ENCODE results near the gene OR9A2. TPM values are rescaled to one million over a fixed set of nuclear protein-coding genes. Genes with fewer than 3 reads are reported as not detected.

OR9A2 gene
- total RNA-seq, 2 donors from 2014 or later: not detected

DNA sequence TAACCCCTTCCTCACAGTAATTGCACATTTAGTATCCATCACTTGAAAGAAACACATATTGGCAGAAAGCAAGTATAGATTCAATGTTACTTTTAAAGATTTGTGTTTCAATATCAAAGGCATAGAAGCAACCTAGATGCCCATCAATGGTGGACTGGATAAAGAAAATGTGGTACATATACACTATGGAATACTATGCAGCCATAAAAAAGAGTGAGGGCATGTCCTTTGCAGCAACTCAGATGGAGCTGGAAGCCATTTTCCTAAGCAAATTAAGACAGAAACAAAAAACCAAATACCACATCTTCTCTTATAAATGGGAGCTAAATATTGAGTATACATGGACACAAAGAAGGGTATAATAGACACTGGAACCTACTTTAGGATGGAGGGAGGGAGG, 28.8 kb upstream of the OR9A2 start:
- H3K27ac ChIP-seq (ENCODE audit: low read depth, low read length): no peak overlapping the region
- H3K9ac ChIP-seq (ENCODE audit: extremely low read depth, low read length, poor library complexity, severe bottlenecking): no peak overlapping the region
- no peaks in the 10 kb centered on the region for H3K9me3 ChIP-seq (ENCODE audit: control insufficient read depth, low read length)
- TF ChIP-seq CTCF (conservative IDR thresholded peaks at IDR 0.05): no peak
- Mint-ChIP-seq H3K4me1 (peaks cover 7% of the 10 kb centered on the region), H3K4me3 (no peak overlapping the region), H3K27me3 (ENCODE audit: insufficient read depth) (peaks cover 22% of the 10 kb centered on the region), H3K36me3 (ENCODE audit: low read depth) (no peaks in the 10 kb centered on the region), H3K9me3 (no peaks in the 10 kb centered on the region), H3K27ac (no peak overlapping the region)
- no peak overlapping the region for H3K4me3 ChIP-seq (ENCODE audit: low read length)
- DNase-seq: no peak
- H3K4me1 ChIP-seq (ENCODE audit: control insufficient read depth, insufficient read depth, low read length): no peaks in the 10 kb centered on the region
- peaks cover 10% of the 10 kb centered on the region for H3K27me3 ChIP-seq (ENCODE audit: control insufficient read depth, insufficient read depth, low read length, poor library complexity, severe bottlenecking)
- no peaks in the 10 kb centered on the region for H3K36me3 ChIP-seq (ENCODE audit: control insufficient read depth, insufficient read depth, low read length)

- Histone ChIP-seq H3K9me3 (ENCODE audit: control insufficient read depth, low read length) (no peaks in the 10 kb centered on the region), H3K27me3 (ENCODE audit: control insufficient read depth, insufficient read depth, low read length, poor library complexity, severe bottlenecking) (peaks cover 14% of the 10 kb centered on the region), H3K4me1 (ENCODE audit: control insufficient read depth, insufficient read depth, low read length) (no peaks in the 10 kb centered on the region), H3K27ac (ENCODE audit: low read depth, low read length) (no peak overlapping the region), H3K4me3 (ENCODE audit: low read length) (no peak overlapping the region), H3K9ac (ENCODE audit: extremely low read depth, low read length, poor library complexity, severe bottlenecking) (no peak overlapping the region), H3K36me3 (ENCODE audit: control insufficient read depth, insufficient read depth, low read length) (no peaks in the 10 kb centered on the region)
- 77 to 83% methylated on average over 1 to 3 of the region's 3 CpGs for WGBS, 2 experiments (ENCODE audit: insufficient coverage in 1 of 2, insufficient read length in 1 of 2)
- H3K27me3 Mint-ChIP-seq (ENCODE audit: insufficient read depth): peaks cover 25% of the 10 kb centered on the region
- H3K9me3 Mint-ChIP-seq: no peaks in the 10 kb centered on the region
- DNase-seq: no peak
- H3K27ac Mint-ChIP-seq: no peak overlapping the region
- H3K4me1 Mint-ChIP-seq: peaks cover 6% of the 10 kb centered on the region
- no peak overlapping the region for H3K4me3 Mint-ChIP-seq
- TF ChIP-seq CTCF (conservative IDR thresholded peaks at IDR 0.05): no peak
- H3K36me3 Mint-ChIP-seq (ENCODE audit: low read depth): no peaks in the 10 kb centered on the region
Measured at GRCh38 chr7:143054621-143055020, 27.7 kb upstream of the OR9A2 start.

DNA sequence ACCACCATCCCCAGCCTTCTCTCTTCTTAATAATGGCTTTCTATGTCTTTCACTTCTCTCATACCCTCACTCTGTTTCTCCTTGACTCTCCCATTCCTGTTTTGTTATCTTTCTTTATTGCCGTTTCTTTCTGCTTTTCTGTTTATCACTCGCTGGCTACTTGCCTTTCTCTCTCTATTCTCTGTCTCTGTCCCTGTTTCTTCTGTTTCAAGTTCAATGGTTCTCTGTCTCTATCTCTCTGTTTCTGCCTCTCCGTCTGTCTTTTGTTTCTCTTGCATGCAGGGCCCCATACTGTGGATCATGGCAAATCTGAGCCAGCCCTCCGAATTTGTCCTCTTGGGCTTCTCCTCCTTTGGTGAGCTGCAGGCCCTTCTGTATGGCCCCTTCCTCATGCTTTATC, 25.1 kb upstream of the OR9A2 start, which contains the start of gene OR6V1:
Gene OR6V1, plus strand, starts transcription at position 301 of the 400 bp plus-strand sequence. Its CDS starts 0 bp downstream, at position 301.
- Histone ChIP-seq H3K9ac (ENCODE audit: extremely low read depth, low read length, poor library complexity, severe bottlenecking) (no peak within 1 kb of the TSS), H3K27me3 (ENCODE audit: control insufficient read depth, insufficient read depth, low read length, poor library complexity, severe bottlenecking) (peaks cover 16% of the 10 kb centered on the region), H3K36me3 (ENCODE audit: control insufficient read depth, insufficient read depth, low read length) (no peaks in the 10 kb centered on the region), H3K4me3 (ENCODE audit: low read length) (no peak within 1 kb of the TSS), H3K4me1 (ENCODE audit: control insufficient read depth, insufficient read depth, low read length) (no peaks in the 10 kb centered on the region), H3K27ac (ENCODE audit: low read depth, low read length) (no peak within 1 kb of the TSS), H3K9me3 (ENCODE audit: control insufficient read depth, low read length) (no peaks in the 10 kb centered on the region)
- H3K9me3 Mint-ChIP-seq: no peaks in the 10 kb centered on the region
- no peak for TF ChIP-seq CTCF (conservative IDR thresholded peaks at IDR 0.05)
- peaks cover 7% of the 10 kb centered on the region for H3K4me1 Mint-ChIP-seq
- no peak within 1 kb of the TSS for H3K4me3 Mint-ChIP-seq
- peaks cover 44% of the 10 kb centered on the region for H3K27me3 Mint-ChIP-seq (ENCODE audit: insufficient read depth)
- 92% methylated on average over 4 of the region's 4 CpGs for WGBS, 2 experiments (ENCODE audit: insufficient coverage in 1 of 2, insufficient read length in 1 of 2)
- H3K27ac Mint-ChIP-seq: no peak within 1 kb of the TSS
- DNase-seq: no peak
- no peaks in the 10 kb centered on the region for H3K36me3 Mint-ChIP-seq (ENCODE audit: low read depth)

All from endodermal cell (in vitro differentiated cells).